Right cardiac atrium (tissue), 5 donors: Measurements from ENCODE around the gene EHHADH. TPM values are rescaled to one million over a fixed set of nuclear protein-coding genes. Genes with fewer than 3 reads are reported as not detected.
"Not testable (repeated sequence)": the region's sequence is repeated elsewhere in the genome, so short reads cannot be mapped to it uniquely, and the experiment has no call there.

Experiments used
- ATAC-seq, 2 donors: fragments of 200-7000 bp; cut with Tn5 transposase; one replicate each; pipeline versions ENCODE4 v1.8.0 to v1.9.1; 2020; ENCODE audit warnings: moderate library complexity in 2 of 2, mild to moderate bottlenecking in 1 of 2
- DNase-seq, 3 donors: peaks; one replicate each; pipeline ENCODE4 v3.0.0-alpha.2; 2020
- H3K27ac ChIP-seq: one replicate; pipeline ENCODE4 v1.5.1; 2013; ENCODE audit warnings: mild to moderate bottlenecking, low read length, control low read depth, moderate library complexity
- H3K27me3 ChIP-seq: one replicate; pipeline ENCODE4 v1.6.1; 2013; ENCODE audit not compliant: control insufficient read depth, insufficient read depth
- H3K4me1 ChIP-seq: one replicate; pipeline ENCODE4 v1.6.1; 2013; ENCODE audit warnings: low read length; ENCODE audit not compliant: control insufficient read depth, insufficient read depth
- H3K4me3 ChIP-seq: one replicate; pipeline ENCODE4 v1.5.1; 2013; ENCODE audit warnings: low read length, control low read depth
- H3K9me3 ChIP-seq: one replicate; pipeline ENCODE4 v1.6.1; 2013; ENCODE audit warnings: low read length; ENCODE audit not compliant: control insufficient read depth
- WGBS: extraction: QIAGEN DNeasy Blood & Tissue Kit; methylation state at CpG from one replicate; pipeline ENCODE4 v1.1.7; 2013; 5-methylcytosine and 5-hydroxymethylcytosine counted together
- intact Hi-C, 4 donors: fragments of 100-400 bp; cut with DNase I; formaldehyde crosslinking; loops; one replicate each; pipeline versions ENCODE4 v1.11.0 to v1.14.0; 2022 to 2023
- polyA plus RNA-seq: library from polyadenylated mRNA; stranded (reverse); fragments of 200-250 nt; gene quantifications from one replicate; pipeline ENCODE4 v1.2.3, GENCODE V29; 2013
- total RNA-seq, 4 donors: library from RNA; stranded (reverse); fragmentation: NEBNext Ultra II Directional; extraction: Animal tissue kit (Norgen Biotek cat#: 25700); gene quantifications; one replicate each; pipeline ENCODE4 v1.2.1, GENCODE V29; 2021
- donor health status: healthy with polysubstance abuse.
- donor health status: DM: no; HTN: yes; CAD: no.
- donor health status: DM: no; HTN: no; CAD: no.
- donor health status: DM: no; HTN: yes; CAD: no; lungs with severe emphysema.
- donor health status: DM: yes; HTN: yes; CAD: no.

Gene EHHADH
- total and polyA plus RNA-seq, 5 donors: 5.9 to 14.4 (median 13.9) TPM

DNA sequence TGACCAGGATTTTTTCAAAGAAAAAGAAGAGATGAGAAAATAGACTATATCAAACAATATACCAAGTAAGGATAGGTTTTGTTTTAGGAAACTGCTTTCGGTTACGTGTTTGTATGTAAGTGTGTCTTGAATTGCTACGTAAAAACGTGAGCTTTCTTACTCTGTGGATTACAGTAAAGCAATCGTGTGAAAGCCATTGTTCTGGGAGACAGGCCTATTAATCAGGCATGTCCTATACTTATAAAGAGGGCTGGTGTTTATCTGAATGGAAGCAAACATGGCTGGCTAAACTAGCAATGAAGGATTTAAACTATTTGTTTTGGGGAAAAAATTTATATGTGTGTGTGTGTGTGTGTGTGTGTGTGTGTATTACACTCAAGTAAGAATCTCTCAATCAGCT lies 2.6 kb downstream of the EHHADH start:
- Histone ChIP-seq H3K27me3 (no peaks in the 10 kb centered on the region), H3K4me1 (no peaks in the 10 kb centered on the region), H3K27ac (no peak overlapping the region), H3K9me3 (no peaks in the 10 kb centered on the region), H3K4me3 (no peak overlapping the region)
- 88% methylated on average over 5 of the region's 5 CpGs for WGBS
- intact Hi-C loops: no loop called here
- ATAC-seq (no peak), DNase-seq (no peak)

DNA sequence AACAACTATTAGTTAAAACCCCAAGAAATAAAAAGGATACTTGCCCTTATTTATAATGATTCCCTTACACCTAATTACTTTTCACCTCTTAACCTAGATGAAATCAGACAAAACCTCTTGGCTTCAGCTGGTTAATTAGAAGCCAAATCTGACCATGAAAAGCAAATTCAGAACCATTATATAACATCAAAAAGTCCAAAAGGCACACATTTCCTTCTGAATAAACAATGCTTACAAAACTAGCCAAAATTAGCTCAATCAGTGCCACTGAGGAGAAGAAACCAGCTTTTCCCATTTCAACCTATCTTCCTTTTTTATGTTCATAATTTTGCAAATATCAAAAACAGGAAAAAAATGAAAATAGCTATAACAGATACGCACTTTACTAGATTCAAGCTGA lies 3.2 kb downstream of the EHHADH start:
- 0% methylated on average over 1 of the region's 1 CpG for WGBS
- ATAC-seq (no peak), DNase-seq (no peak)
- Histone ChIP-seq H3K4me1 (no peaks in the 10 kb centered on the region), H3K27me3 (no peaks in the 10 kb centered on the region), H3K27ac (no peak overlapping the region), H3K4me3 (no peak overlapping the region), H3K9me3 (no peaks in the 10 kb centered on the region)
- intact Hi-C loops: no loop called here

DNA sequence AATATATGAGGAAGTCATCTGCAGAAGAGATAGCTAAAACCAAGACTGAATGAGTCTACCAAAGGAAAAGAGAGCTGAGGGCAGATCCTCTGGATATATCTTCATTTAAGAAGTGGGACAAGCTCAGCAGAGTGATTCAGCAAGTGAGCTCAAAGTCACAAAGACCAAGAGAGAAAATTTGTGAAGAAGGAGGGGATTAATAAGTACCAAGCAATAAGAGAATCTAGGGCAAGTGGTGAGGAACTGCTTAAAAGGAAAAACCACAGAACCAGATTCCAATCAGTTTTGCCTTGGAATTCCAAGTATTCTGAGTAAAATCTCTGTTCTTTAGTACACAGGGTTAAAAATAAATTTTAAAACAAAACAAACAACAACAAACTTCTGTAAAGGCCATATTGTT lies 3.6 kb downstream of the EHHADH start:
- intact Hi-C loops: no loop called here
- H3K9me3 ChIP-seq: no peaks in the 10 kb centered on the region
- no peaks in the 10 kb centered on the region for H3K4me1 ChIP-seq
- H3K27me3 ChIP-seq: no peaks in the 10 kb centered on the region
- no peak for DNase-seq
- ATAC-seq: no peak
- H3K4me3 ChIP-seq: no peak overlapping the region
- H3K27ac ChIP-seq: no peak overlapping the region

DNA sequence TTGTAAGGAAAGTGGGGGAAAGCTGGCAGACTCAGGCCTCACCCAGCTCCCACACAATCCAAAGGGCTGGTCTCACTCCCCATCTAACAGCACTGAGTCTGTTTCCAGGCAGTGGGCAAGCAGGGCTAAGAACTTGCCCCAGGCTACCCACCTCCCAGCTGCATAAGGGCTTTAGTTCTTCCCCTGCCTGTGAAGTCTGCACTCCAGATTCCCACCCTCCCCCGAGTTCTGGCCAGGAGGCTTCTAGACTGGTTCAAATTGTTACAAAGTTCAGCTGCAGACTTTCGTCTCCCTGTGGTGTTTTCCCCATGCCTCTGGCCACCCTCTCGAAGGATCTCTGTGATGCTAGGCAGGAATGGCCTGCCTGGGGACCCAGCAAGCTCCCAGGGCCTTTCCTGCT lies 11.2 kb downstream of the EHHADH start:
- Histone ChIP-seq H3K4me3 (no peak overlapping the region), H3K9me3 (no peaks in the 10 kb centered on the region), H3K27me3 (no peaks in the 10 kb centered on the region), H3K27ac (no peak overlapping the region), H3K4me1 (no peaks in the 10 kb centered on the region)
- 94% methylated on average over 3 of the region's 3 CpGs for WGBS
- intact Hi-C loops: no loop called here
- DNase-seq (no peak), ATAC-seq (no peak)

DNA sequence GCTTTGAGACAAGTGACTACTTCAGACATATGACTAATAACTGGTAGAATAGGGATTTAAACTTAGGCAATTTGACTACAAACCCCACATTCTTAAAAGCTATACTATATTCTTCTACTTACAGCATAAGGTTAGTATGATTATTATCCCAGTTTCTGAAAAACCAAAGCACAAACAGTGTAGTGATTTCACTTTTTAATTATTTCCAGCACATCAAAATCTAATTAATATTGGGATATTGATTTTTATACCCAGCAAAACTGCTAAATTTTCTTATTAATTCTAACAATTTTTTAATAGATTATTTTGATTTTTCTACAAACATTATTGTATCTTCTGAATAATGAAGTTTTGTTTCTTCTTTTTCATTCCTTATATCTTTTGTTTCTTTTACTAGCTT lies 16.9 kb downstream of the EHHADH start:
- Histone ChIP-seq H3K27ac (no peak overlapping the region), H3K27me3 (no peaks in the 10 kb centered on the region), H3K4me1 (no peaks in the 10 kb centered on the region), H3K4me3 (no peak overlapping the region), H3K9me3 (no peaks in the 10 kb centered on the region)
- no peak for DNase-seq
- intact Hi-C loops: no loop called here
- ATAC-seq: no peak

DNA sequence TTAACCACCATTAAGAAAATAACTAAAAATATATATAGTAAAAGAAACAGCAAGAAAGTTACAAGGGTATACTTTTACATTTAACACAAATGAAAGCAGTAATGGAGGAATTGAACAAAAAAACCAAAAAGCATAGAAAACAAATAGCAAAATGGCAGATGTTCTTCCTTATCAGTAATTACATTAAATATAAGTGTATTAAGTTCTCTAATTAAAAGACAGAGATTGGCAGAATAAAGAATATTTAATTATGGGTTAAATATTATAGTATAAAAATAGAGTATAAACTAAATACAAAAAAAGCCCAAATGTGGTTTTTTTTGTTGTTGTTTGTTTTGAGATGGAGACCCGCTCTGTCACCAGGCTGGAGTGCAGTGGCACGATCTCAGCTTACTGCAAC lies 20.5 kb downstream of the EHHADH start:
- H3K4me3 ChIP-seq: no peak overlapping the region
- DNase-seq: no peak
- intact Hi-C loops: no loop called here
- WGBS: 95% methylated on average over 2 of the region's 2 CpGs
- H3K27me3 ChIP-seq: no peaks in the 10 kb centered on the region
- no peaks in the 10 kb centered on the region for H3K9me3 ChIP-seq
- no peak for ATAC-seq
- H3K27ac ChIP-seq: no peak overlapping the region
- no peaks in the 10 kb centered on the region for H3K4me1 ChIP-seq

DNA sequence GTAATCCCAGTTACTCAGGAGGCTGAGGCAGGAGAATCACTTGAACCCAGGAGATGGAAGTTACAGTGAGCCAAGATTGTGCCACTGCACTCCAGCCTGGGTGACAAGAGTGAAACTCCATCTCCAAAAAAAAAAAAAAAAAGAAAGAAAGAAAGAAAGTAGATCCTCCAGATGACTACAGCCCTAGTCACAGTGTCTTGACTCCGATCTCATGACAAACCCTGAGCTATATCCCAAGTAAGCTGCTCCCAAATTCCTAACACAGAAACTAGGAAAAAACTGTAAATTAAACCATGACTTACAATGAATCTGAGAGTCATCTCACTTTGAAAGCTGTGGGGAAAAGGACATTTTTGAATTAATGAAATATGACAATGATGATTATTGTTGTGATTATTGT lies 27.3 kb downstream of the EHHADH start:
- DNase-seq, intact Hi-C loops, H3K9me3 ChIP-seq, H3K27ac ChIP-seq, H3K4me1 ChIP-seq, H3K27me3 ChIP-seq, H3K4me3 ChIP-seq, ATAC-seq: not testable (repeated sequence)
- 98% methylated on average over 1 of the region's 1 CpG for WGBS

DNA sequence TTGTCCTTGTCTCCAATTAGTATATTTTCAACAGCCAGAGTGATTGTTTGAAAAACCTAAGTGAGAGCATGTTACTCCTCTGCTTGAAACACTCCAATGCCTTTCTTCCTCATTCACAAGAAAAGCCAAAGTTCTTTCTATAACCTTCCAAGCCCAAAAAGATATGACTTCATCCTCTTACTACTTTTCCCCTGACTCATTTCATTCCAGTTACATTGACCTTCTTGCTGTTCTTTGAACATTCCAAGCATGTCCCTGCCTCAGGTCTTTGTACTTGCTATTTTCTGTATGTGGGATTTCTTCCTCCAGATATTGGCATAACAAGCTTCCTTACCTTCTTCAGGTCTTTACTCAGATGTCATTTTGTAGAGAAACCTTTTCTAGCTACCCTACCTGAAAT lies 28.3 kb downstream of the EHHADH start:
- H3K9me3 ChIP-seq: no peaks in the 10 kb centered on the region
- H3K27ac ChIP-seq: no peak overlapping the region
- no peaks in the 10 kb centered on the region for H3K4me1 ChIP-seq
- no peak overlapping the region for H3K4me3 ChIP-seq
- no peak for DNase-seq
- no peaks in the 10 kb centered on the region for H3K27me3 ChIP-seq
- ATAC-seq: no peak
- intact Hi-C loops: no loop called here

DNA sequence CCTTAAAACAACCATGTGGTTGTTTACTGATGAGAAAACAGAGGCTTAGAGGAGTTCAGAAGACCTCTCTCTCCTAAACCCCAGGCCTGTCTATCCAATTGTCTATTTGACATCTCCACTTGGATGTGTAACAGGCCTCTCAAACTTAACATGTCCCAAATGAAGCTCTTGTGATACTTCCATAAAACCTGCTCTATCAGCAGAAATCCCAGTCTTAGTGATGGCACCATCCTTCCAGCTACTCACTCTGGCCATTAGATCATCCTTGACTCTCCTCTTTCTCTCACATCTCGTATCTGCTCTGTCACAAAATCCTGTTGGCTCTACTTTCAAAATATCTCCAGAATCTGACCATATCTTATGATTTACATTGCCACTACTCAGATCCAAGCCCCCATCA lies 28.8 kb downstream of the EHHADH start:
- H3K4me3 ChIP-seq: no peak overlapping the region
- H3K9me3 ChIP-seq: no peaks in the 10 kb centered on the region
- no peaks in the 10 kb centered on the region for H3K27me3 ChIP-seq
- no peaks in the 10 kb centered on the region for H3K4me1 ChIP-seq
- intact Hi-C loops: no loop called here
- DNase-seq: no peak
- no peak for ATAC-seq
- WGBS: 94% methylated on average over 1 of the region's 1 CpG
- H3K27ac ChIP-seq: no peak overlapping the region

DNA sequence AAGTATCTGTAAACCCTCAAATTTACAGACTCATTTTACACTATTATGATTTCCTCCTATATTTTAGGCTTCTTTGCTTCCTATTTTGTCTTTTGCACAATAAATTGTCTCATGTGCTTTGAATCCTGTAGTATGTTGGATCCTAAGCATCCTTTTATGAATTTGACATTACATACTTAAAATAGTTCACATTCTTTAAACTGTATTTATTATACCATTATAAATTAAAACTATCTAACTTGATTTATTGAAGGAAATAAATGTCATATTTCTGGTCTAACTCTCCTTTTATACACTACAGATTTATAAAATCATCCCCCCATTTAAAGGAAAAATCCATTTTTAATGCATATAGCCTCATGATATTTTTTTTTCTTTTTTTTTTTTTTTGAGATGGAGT lies 32.6 kb downstream of the EHHADH start:
- ATAC-seq: no peak
- no peak overlapping the region for H3K27ac ChIP-seq
- H3K4me1 ChIP-seq: no peaks in the 10 kb centered on the region
- intact Hi-C loops: no loop called here
- no peak for DNase-seq
- no peaks in the 10 kb centered on the region for H3K27me3 ChIP-seq
- H3K9me3 ChIP-seq: no peaks in the 10 kb centered on the region
- no peak overlapping the region for H3K4me3 ChIP-seq

DNA sequence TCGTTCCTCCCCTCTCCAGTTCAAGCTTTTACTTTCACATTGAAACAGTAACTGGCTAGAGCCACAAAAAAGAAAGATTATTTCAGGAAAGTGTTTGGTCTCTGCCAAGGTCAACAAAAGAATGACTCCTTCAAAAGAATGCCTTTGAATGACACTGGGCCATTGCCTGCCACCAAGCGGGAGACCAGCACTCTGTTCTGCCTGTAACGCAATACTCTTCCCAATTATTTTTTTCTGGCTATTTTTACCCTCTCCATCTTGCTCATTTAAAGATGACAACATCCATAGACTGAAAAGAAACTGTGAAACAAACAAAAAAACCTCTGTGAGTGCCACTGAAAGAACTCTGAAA lies 37.3 kb downstream of the EHHADH start:
- ATAC-seq: peak; percentile 84 to 92
- peak in 2 of 3 donors; percentile 27 to 55 for DNase-seq
- intact Hi-C loops: no loop called here
- no peaks in the 10 kb centered on the region for H3K27me3 ChIP-seq
- no peak overlapping the region for H3K27ac ChIP-seq
- H3K4me1 ChIP-seq: no peaks in the 10 kb centered on the region
- H3K9me3 ChIP-seq: no peaks in the 10 kb centered on the region
- WGBS: 30% methylated on average over 3 of the region's 3 CpGs
- H3K4me3 ChIP-seq: peak overlapping the region; percentile 49

DNA sequence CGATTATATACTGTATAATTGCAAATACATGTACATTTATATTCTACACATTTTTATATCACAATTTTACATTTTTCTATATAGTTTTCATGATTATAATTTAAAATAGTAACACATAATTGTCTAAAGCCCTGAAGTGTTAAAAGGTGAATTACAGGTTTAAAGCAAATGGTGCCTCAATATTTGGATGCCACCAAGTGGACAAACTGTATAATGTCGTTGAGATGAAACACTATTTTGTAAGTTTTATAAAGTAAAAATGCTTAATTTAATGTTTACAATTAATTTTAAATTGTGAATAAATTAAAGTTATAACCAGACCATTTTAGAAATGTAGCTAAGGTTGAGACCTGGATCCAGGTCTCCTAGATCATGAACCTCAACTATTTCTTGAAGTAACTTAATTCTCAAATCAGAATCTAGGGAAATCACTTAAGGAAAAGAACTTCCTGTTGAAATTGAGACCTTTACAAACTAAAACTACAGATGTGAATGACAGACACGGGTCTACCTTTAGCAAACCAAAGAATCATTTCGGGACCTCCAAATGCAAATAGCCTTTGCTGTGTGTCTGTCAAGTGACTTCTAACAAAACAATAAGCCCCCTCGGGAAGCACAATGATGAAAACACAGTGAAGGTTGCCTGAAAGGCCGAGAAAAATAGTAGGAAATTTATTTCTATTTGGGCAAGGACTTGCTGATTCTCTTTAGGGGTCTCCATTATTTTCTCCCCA lies 37.8 kb downstream of the EHHADH start:
- Histone ChIP-seq H3K27ac (no peak overlapping the region), H3K4me1 (no peaks in the 10 kb centered on the region), H3K9me3 (no peaks in the 10 kb centered on the region), H3K27me3 (no peaks in the 10 kb centered on the region), H3K4me3 (peak overlapping the region; percentile 49)
- WGBS: 18% methylated on average over 6 of the region's 6 CpGs
- ATAC-seq: peak in 1 of 2 donors; percentile 51
- intact Hi-C loops: no loop called here
- no peak for DNase-seq
